Gastroesophageal sphincter (tissue), 4 donors: ENCODE results near the gene CDK12. TPM values are rescaled to one million over a fixed set of nuclear protein-coding genes. Genes with fewer than 3 reads are reported as not detected.

Source experiments
- ATAC-seq: fragments of 150-250 bp; one replicate; pipeline ENCODE4 v1.9.1; 2016; ENCODE audit warnings: mild to moderate bottlenecking, moderate library complexity
- H3K27ac ChIP-seq, 4 donors: fragments of 200-600 bp; sonication (generic) in 3 of 4; 1 replicate in 3 of 4; 2 replicates in 1 of 4; pipeline ENCODE4 v1.5.1; 2016 to 2019
- H3K27me3 ChIP-seq: fragments of 200-600 bp; sonication (generic); one replicate; pipeline ENCODE4 v1.5.1; 2019
- H3K36me3 ChIP-seq, 2 donors: fragments of 200-600 bp; sonication (generic); one replicate each; pipeline ENCODE4 v1.5.1; 2019; ENCODE audit warnings: control low read depth in 1 of 2
- H3K4me1 ChIP-seq, 3 donors: fragments of 200-600 bp; sonication (generic); 1 replicate in 2 of 3; 2 replicates in 1 of 3; pipeline ENCODE4 v1.5.1; 2016 to 2019; ENCODE audit warnings: control low read depth in 2 of 3
- H3K4me3 ChIP-seq, 2 donors: fragments of 200-600 bp; sonication (generic); one replicate each; pipeline ENCODE4 v1.5.1; 2019; ENCODE audit warnings: mild to moderate bottlenecking in 1 of 2, moderate library complexity in 1 of 2
- H3K9me3 ChIP-seq, 3 donors: fragments of 200-600 bp; sonication (generic); one replicate each; pipeline ENCODE4 v1.5.1; 2017 to 2019; ENCODE audit warnings: control low read depth in 2 of 3
- EP300 ChIP-seq: sonication (generic); formaldehyde crosslinking; IDR thresholded peaks from one replicate; pipeline ENCODE4 v1.6.1; 2017; ENCODE audit warnings: antibody characterized with exemption, mild to moderate bottlenecking
- POLR2A ChIP-seq, 2 donors: fragments of 450-650 bp; IDR thresholded peaks; one replicate each; pipeline ENCODE4 v1.6.1; 2017; ENCODE audit warnings: antibody characterized with exemption in 2 of 2, mild to moderate bottlenecking in 2 of 2, moderate library complexity in 1 of 2
- POLR2AphosphoS5 ChIP-seq: sonication (generic); formaldehyde crosslinking; IDR thresholded peaks from one replicate; pipeline ENCODE4 v1.6.1; 2017; ENCODE audit warnings: antibody characterized with exemption
- WGBS, 2 donors: methylation state at CpG; one replicate each; pipeline ENCODE4 v1.1.5; 2018; ENCODE audit warnings: low coverage in 1 of 2; 5-methylcytosine and 5-hydroxymethylcytosine counted together
- total RNA-seq, 4 donors: library from RNA; depleted of rRNA; stranded (reverse); fragments of >200 nt; gene quantifications; one replicate each; pipeline ENCODE4 v1.1.0, GENCODE V29; 2016
- TF ChIP-seq, protein P1 (sequence below), 4 experiments: fragments of 200-600 bp in 2 of 4; fragments of 450-650 bp in 2 of 4; sonication (generic) in 1 of 4; IDR thresholded peaks; one replicate each; pipeline ENCODE4 v1.5.1; 2017 to 2019; ENCODE audit warnings: antibody characterized with exemption in 4 of 4, mild to moderate bottlenecking in 2 of 4, moderate library complexity in 2 of 4

Gene CDK12
- total RNA-seq, 4 donors from 2014 or later = 29.9 to 47.3 (median 38.2) TPM

DNA sequence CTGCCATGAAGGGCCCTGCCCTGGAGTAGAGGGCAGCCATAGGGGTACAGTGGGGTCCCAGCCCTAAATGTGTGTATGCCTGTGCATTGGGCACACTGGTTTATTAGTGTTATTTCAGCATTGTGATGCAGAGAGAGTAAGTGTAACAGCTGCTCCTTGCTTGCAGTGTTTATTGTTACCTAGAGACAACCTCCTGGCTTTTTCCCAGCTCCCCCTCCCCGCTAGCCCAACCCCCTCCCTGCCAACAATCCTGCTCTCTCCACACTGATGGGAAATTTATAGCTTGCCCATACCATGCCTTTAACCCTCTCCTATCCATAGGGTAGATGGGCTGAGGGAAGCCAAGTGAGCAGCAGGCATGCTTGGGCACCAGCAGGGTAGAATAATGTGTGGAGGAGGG is 95.1 kb downstream of the CDK12 start:
- H3K27ac ChIP-seq = no peak overlapping the region
- H3K9me3 ChIP-seq = no peaks in the 10 kb centered on the region
- H3K4me3 ChIP-seq = no peak overlapping the region
- TF ChIP-seq POLR2A (IDR thresholded peaks at IDR 0.05) (no peak), POLR2AphosphoS5 (no peak), EP300 (no peak)
- TF ChIP-seq, protein P1, sequence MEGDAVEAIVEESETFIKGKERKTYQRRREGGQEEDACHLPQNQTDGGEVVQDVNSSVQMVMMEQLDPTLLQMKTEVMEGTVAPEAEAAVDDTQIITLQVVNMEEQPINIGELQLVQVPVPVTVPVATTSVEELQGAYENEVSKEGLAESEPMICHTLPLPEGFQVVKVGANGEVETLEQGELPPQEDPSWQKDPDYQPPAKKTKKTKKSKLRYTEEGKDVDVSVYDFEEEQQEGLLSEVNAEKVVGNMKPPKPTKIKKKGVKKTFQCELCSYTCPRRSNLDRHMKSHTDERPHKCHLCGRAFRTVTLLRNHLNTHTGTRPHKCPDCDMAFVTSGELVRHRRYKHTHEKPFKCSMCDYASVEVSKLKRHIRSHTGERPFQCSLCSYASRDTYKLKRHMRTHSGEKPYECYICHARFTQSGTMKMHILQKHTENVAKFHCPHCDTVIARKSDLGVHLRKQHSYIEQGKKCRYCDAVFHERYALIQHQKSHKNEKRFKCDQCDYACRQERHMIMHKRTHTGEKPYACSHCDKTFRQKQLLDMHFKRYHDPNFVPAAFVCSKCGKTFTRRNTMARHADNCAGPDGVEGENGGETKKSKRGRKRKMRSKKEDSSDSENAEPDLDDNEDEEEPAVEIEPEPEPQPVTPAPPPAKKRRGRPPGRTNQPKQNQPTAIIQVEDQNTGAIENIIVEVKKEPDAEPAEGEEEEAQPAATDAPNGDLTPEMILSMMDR (IDR thresholded peaks at IDR 0.05) = no peak
- peaks cover 0 to 97% of the 10 kb centered on the region in 2 donors for H3K36me3 ChIP-seq
- H3K4me1 ChIP-seq = no peaks in the 10 kb centered on the region
- no peaks in the 10 kb centered on the region for H3K27me3 ChIP-seq
- no peak for ATAC-seq
- no CpG with 5 or more reads among the region's 1 CpG for WGBS, 2 donors

DNA sequence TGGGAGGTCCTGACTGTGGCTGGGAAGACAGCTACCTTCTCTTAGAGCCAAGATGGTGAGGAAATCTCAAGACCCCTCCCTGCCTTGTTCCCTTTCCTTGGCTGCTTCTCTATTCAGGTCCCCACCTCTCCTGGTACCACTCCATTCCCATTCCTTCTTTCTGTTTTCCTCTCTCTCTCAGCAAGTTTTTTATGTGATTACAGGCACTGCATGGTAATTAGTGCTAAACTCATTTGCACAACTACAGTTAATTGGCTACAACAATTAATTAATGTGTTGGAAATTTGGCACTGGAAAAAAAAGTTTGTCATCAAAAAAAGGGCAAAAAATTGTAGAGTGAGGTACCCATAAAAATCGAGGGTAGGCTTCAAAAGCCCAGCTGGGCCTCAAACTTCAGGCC is 101.1 kb downstream of the CDK12 start:
- ATAC-seq = no peak
- TF ChIP-seq, protein P1 (IDR thresholded peaks at IDR 0.05) = no peak
- TF ChIP-seq EP300 (no peak), POLR2A (IDR thresholded peaks at IDR 0.05) (no peak), POLR2AphosphoS5 (no peak)
- Histone ChIP-seq H3K4me1 (peaks cover 0 to 5% (median 0%) of the 10 kb centered on the region in 3 donors), H3K27me3 (no peaks in the 10 kb centered on the region), H3K9me3 (no peaks in the 10 kb centered on the region), H3K36me3 (peaks cover 0 to 79% of the 10 kb centered on the region in 2 donors), H3K27ac (no peak overlapping the region), H3K4me3 (no peak overlapping the region)
- 70 to 71% methylated on average over 1 of the region's 1 CpG for WGBS, 2 donors

DNA sequence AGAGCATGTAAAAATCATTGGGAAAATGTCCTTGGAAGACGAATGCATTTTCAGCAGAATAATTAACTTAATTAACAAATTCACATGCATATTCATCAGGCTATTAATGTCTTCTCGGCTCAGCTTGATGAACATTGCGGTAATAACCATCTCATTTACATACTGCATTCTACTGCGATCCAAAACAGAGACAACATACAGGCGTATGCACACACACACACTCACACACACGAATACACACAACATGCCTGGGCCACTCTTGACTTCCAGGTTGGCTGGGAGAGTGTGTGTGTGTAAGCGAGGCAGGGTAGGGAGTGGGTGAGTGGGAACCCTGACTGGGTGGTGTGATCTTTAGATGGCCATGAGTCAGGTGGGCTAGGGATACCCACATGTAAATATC is 101.7 kb downstream of the CDK12 start:
- peaks cover 0 to 5% (median 0%) of the 10 kb centered on the region in 3 donors for H3K4me1 ChIP-seq
- H3K4me3 ChIP-seq = no peak overlapping the region
- H3K36me3 ChIP-seq = peaks cover 0 to 79% of the 10 kb centered on the region in 2 donors
- no peaks in the 10 kb centered on the region for H3K9me3 ChIP-seq
- TF ChIP-seq EP300 = no peak
- TF ChIP-seq, protein P1 (IDR thresholded peaks at IDR 0.05) = no peak
- WGBS, 2 donors = 85 to 87% methylated on average over 7 of the region's 7 CpGs
- H3K27me3 ChIP-seq = no peaks in the 10 kb centered on the region
- H3K27ac ChIP-seq = no peak overlapping the region
- no peak for ATAC-seq

DNA sequence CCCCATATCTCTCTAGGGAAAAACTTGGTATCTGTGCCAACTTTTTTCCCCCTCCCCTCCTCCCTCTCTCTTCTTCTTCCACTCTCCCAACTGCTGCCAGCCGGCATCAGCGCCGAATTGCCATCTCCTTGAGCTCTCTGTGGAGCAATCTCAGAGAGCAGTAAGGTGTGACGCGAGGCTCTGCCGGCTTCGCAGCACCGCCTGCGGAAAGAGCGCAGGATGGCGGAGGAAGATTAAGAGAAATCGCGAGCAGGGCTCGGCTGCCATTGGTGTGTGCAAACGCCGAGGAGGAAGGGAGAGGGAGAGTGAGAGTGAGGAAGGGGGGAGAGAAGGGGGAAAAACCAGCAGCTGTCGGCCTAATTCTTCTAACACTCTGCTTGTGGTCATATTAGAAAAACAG is 102.2 kb downstream of the CDK12 start:
- peaks cover 0 to 5% (median 0%) of the 10 kb centered on the region in 3 donors for H3K4me1 ChIP-seq
- peaks cover 0 to 79% of the 10 kb centered on the region in 2 donors for H3K36me3 ChIP-seq
- TF ChIP-seq, protein P1 (IDR thresholded peaks at IDR 0.05) = no peak
- TF ChIP-seq EP300 = no peak
- TF ChIP-seq POLR2A (IDR thresholded peaks at IDR 0.05) = no peak
- TF ChIP-seq POLR2AphosphoS5 = no peak
- H3K27me3 ChIP-seq = no peaks in the 10 kb centered on the region
- no peak overlapping the region for H3K4me3 ChIP-seq
- 3 to 18% methylated on average over 6 to 14 of the region's 17 CpGs for WGBS, 2 donors
- H3K27ac ChIP-seq = no peak overlapping the region
- no peaks in the 10 kb centered on the region for H3K9me3 ChIP-seq
- ATAC-seq = no peak

DNA sequence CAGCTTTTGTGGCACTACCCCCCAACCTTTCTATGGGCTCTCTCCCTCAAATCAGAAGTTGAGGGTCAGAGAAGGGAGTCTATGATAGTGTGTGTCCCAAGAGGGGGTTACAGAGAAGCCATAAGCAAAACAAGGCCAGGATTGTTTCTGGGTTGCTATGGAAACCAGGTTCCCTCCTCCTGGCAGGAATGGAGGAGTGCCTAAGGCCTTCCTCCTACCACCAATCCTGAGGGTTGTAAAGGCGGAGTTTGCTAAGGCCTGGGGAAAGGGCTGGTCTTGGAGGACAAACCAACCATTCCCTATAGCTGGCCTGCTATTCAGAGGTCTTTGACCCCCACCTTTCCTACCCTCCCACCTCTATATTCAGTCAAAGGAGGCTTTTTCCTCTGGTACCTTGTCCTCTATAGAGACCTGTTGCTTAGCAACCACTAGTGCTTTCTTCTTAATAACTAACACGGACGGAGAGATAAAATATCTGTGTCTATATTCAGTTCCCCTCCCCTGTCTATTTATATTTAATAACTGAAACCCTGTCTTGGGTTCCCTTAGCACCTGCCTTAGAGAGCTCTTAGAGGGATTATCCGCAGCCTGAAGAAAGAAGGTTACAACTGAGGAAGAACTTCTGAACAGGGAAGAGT is 103.0 kb downstream of the CDK12 start:
- no peak for TF ChIP-seq POLR2AphosphoS5
- TF ChIP-seq, protein P1 (IDR thresholded peaks at IDR 0.05) = no peak
- no peak for TF ChIP-seq POLR2A (IDR thresholded peaks at IDR 0.05)
- TF ChIP-seq EP300 = no peak
- H3K4me1 ChIP-seq = peaks cover 0 to 5% (median 0%) of the 10 kb centered on the region in 3 donors
- H3K27ac ChIP-seq = no peak overlapping the region
- H3K36me3 ChIP-seq = peaks cover 0 to 79% of the 10 kb centered on the region in 2 donors
- no peak for ATAC-seq
- H3K27me3 ChIP-seq = no peaks in the 10 kb centered on the region
- 75 to 92% methylated on average over 2 to 4 of the region's 4 CpGs for WGBS, 2 donors
- no peak overlapping the region for H3K4me3 ChIP-seq
- no peaks in the 10 kb centered on the region for H3K9me3 ChIP-seq
